HS-5 (cell line): ENCODE results near the gene E4F1.
A peak's percentile ranks its signal among the peaks of the same experiment; 100 is the strongest.

ENCODE experiments used
- DNase-seq: peaks from one replicate; pipeline ENCODE4 v3.0.0-alpha.2; 2012; ENCODE audit warnings: low read depth

Gene E4F1

GRCh38 chr16:2223221-2223941 lies at the start of gene E4F1:
TSS of gene E4F1 (plus strand) at chr16:2223591. CDS start at chr16:2223614, 23 bp downstream.
- DNase-seq = peak; percentile 93

- DNase-seq = no peak
These were observed 49.5 kb upstream of the E4F1 start for GRCh38 chr16:2173916-2174315.

GRCh38 chr16:2174396-2175131 lies 48.8 kb upstream of the E4F1 start:
- no peak for DNase-seq

- DNase-seq = no peak
These were observed 47.9 kb upstream of the E4F1 start for GRCh38 chr16:2175454-2175853.

GRCh38 chr16:2176047-2176446 lies 47.3 kb upstream of the E4F1 start:
- no peak for DNase-seq

- no peak for DNase-seq
These were observed 46.3 kb upstream of the E4F1 start for GRCh38 chr16:2177101-2177500.

GRCh38 chr16:2177561-2177960 lies 45.8 kb upstream of the E4F1 start:
- no peak for DNase-seq

GRCh38 chr16:2178321-2179106 lies 44.9 kb upstream of the E4F1 start:
- DNase-seq = no peak

GRCh38 chr16:2179107-2179501 lies 44.3 kb upstream of the E4F1 start:
- no peak for DNase-seq

GRCh38 chr16:2179576-2179975 lies 43.8 kb upstream of the E4F1 start:
- DNase-seq = no peak

GRCh38 chr16:2180461-2180860 lies 42.9 kb upstream of the E4F1 start:
- no peak for DNase-seq

- DNase-seq = no peak
These were observed 42.1 kb upstream of the E4F1 start for GRCh38 chr16:2180962-2181923.

- DNase-seq = no peak
These were observed 41.4 kb upstream of the E4F1 start for GRCh38 chr16:2181952-2182351.

GRCh38 chr16:2183671-2184070 lies 39.7 kb upstream of the E4F1 start:
- DNase-seq = no peak

- DNase-seq = no peak
These were observed 39.0 kb upstream of the E4F1 start for GRCh38 chr16:2184346-2184745.

GRCh38 chr16:2184962-2185361 lies 38.4 kb upstream of the E4F1 start:
- DNase-seq = no peak

GRCh38 chr16:2186064-2186463 lies 37.3 kb upstream of the E4F1 start:
- no peak for DNase-seq

- DNase-seq = no peak
These were observed 36.9 kb upstream of the E4F1 start for GRCh38 chr16:2186505-2186904.

- no peak for DNase-seq
These were observed 36.2 kb upstream of the E4F1 start for GRCh38 chr16:2187212-2187611.

- DNase-seq = no peak
These were observed 35.0 kb upstream of the E4F1 start for GRCh38 chr16:2188395-2188794.

GRCh38 chr16:2189252-2189893 lies 34.0 kb upstream of the E4F1 start:
- no peak for DNase-seq
